Nephron (organoid): ENCODE results near the gene BMX.

Experiments
- H3K27ac Mint-ChIP-seq, 3 experiments: 2 replicates each; pipeline ENCODE4 v1.8.0; 2020; ENCODE audit warnings: mixed read lengths in 3 of 3, mild to moderate bottlenecking in 2 of 3, moderate library complexity in 1 of 3
- H3K27me3 Mint-ChIP-seq: 2 replicates; pipeline ENCODE4 v1.8.0; 2021; ENCODE audit warnings: low read depth, mild to moderate bottlenecking, moderate library complexity, mixed read lengths
- H3K36me3 Mint-ChIP-seq: 2 replicates; pipeline ENCODE4 v1.8.0; 2020; ENCODE audit warnings: low read depth, mixed read lengths
- H3K4me1 Mint-ChIP-seq: 2 replicates; pipeline ENCODE4 v1.8.0; 2020; ENCODE audit warnings: mixed read lengths
- H3K4me3 Mint-ChIP-seq, 3 experiments: 2 replicates each; pipeline ENCODE4 v1.8.0; 2020; ENCODE audit warnings: mild to moderate bottlenecking in 3 of 3, mixed read lengths in 3 of 3, moderate library complexity in 2 of 3
- H3K9me3 Mint-ChIP-seq: 2 replicates; pipeline ENCODE4 v1.8.0; 2020; ENCODE audit warnings: mixed read lengths
- CTCF ChIP-seq, 3 experiments: fragments of 200-600 bp; sonication (generic); IDR thresholded peaks; one replicate each; pipeline ENCODE4 v1.5.0; 2021; ENCODE audit warnings: antibody characterized with exemption in 3 of 3; ENCODE audit not compliant: unreplicated experiment in 3 of 3

The BMX gene

DNA sequence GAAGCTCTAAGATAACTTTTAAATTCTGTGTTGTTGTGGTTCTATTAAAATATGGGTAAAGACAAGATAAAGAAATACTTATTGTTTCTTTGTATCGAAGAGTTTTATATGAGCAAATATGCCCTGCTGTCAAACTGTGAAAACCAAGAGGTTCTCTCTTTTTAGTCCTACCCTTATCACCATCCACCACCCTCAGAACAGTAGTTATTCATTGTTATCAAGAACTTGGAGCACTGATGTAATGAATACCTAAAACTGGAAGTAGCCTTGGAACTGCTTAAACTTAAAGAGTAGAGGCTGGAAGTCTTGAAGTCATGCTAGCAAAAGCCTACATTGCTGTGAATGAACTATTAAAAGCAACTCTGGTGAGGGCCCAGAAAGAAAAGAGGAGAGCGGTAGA, 16.7 kb upstream of the BMX start:
- no peak for TF ChIP-seq CTCF (IDR thresholded peaks at IDR 0.05; ENCODE audit: unreplicated experiment in 3 of 3)
- Mint-ChIP-seq H3K4me3 (no peak overlapping the region), H3K27me3 (no peaks in the 10 kb centered on the region), H3K36me3 (peaks cover 7% of the 10 kb centered on the region), H3K4me1 (no peaks in the 10 kb centered on the region), H3K9me3 (peaks cover 4% of the 10 kb centered on the region), H3K27ac (no peak overlapping the region)

DNA sequence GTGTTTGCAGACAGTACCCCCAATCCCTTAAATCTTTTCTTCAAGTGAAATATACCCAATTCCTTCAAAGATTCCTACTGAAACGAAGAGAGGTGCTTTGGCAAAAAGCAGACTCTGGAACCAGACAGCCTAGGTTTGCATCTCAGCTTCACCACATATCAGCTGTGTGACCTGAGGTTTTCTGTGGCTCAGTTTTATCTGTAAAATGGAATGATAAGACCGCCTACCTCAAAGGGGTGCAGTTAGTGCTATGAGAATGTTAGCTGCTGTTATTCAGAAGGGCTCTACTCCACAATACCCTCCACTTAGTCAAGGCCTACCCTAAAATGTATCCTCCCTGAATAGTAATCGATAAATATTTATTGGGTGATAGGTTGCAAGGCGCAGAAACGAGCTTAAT, 8.1 kb upstream of the BMX start:
- Mint-ChIP-seq H3K4me1 (peaks cover 17% of the 10 kb centered on the region), H3K9me3 (no peaks in the 10 kb centered on the region), H3K4me3 (peak overlapping the region; percentile 89 to 92 (median 92)), H3K27me3 (no peaks in the 10 kb centered on the region), H3K27ac (peak overlapping the region; percentile 1 to 50 (median 11)), H3K36me3 (peaks cover 3% of the 10 kb centered on the region)
- TF ChIP-seq CTCF (IDR thresholded peaks at IDR 0.05; ENCODE audit: unreplicated experiment in 3 of 3): no peak

- Mint-ChIP-seq H3K36me3 (peaks cover 3% of the 10 kb centered on the region), H3K9me3 (no peaks in the 10 kb centered on the region), H3K27ac (peak within 1 kb of the TSS; percentile 1 to 50 (median 11)), H3K4me3 (peak within 1 kb of the TSS; percentile 89 to 92 (median 92)), H3K4me1 (peaks cover 17% of the 10 kb centered on the region), H3K27me3 (no peaks in the 10 kb centered on the region)
- TF ChIP-seq CTCF (IDR thresholded peaks at IDR 0.05; ENCODE audit: unreplicated experiment in 3 of 3): peak; percentile 34 to 48 (median 34)
These were observed 7.3 kb upstream of the BMX start, which contains the start of gene PIR for GRCh38 chrX:15493118-15493962. Gene PIR (minus strand): TSS chrX:15493333. CDS start chrX:15491257, 2,076 bp downstream.

GRCh38 chrX:15495801-15496200, 4.8 kb upstream of the BMX start:
- H3K9me3 Mint-ChIP-seq: no peaks in the 10 kb centered on the region
- H3K27ac Mint-ChIP-seq: no peak overlapping the region
- peaks cover 17% of the 10 kb centered on the region for H3K4me1 Mint-ChIP-seq
- TF ChIP-seq CTCF (IDR thresholded peaks at IDR 0.05; ENCODE audit: unreplicated experiment in 3 of 3): no peak
- H3K36me3 Mint-ChIP-seq: no peaks in the 10 kb centered on the region
- no peaks in the 10 kb centered on the region for H3K27me3 Mint-ChIP-seq
- H3K4me3 Mint-ChIP-seq: no peak overlapping the region

DNA sequence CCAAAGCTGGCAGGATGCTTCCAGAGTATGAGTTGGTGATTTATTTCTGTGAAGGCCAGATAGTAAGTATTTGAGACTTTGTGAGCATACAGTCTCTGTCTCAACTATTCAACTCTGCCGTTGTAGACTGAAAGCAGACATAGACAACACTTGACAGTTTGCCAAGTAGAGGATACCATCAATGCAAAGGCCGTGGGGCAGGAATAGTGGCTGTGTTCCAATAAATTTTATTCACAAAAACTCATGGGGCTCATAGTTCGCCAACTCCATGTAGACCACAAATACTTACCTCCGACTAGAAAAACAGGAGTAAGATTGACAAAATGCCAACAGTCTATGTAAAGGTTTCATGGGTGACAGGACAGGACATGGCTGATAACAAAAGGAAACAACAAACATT, 3.8 kb upstream of the BMX start:
- H3K9me3 Mint-ChIP-seq: no peaks in the 10 kb centered on the region
- no peak overlapping the region for H3K4me3 Mint-ChIP-seq
- no peak overlapping the region for H3K27ac Mint-ChIP-seq
- H3K27me3 Mint-ChIP-seq: no peaks in the 10 kb centered on the region
- peaks cover 17% of the 10 kb centered on the region for H3K4me1 Mint-ChIP-seq
- no peaks in the 10 kb centered on the region for H3K36me3 Mint-ChIP-seq
- no peak for TF ChIP-seq CTCF (IDR thresholded peaks at IDR 0.05; ENCODE audit: unreplicated experiment in 3 of 3)

- no peaks in the 10 kb centered on the region for H3K27me3 Mint-ChIP-seq
- peaks cover 16% of the 10 kb centered on the region for H3K4me1 Mint-ChIP-seq
- H3K9me3 Mint-ChIP-seq: no peaks in the 10 kb centered on the region
- no peak overlapping the region for H3K4me3 Mint-ChIP-seq
- no peak overlapping the region for H3K27ac Mint-ChIP-seq
- TF ChIP-seq CTCF (IDR thresholded peaks at IDR 0.05; ENCODE audit: unreplicated experiment in 3 of 3): peak; percentile 37 to 65 (median 43)
- no peaks in the 10 kb centered on the region for H3K36me3 Mint-ChIP-seq
These were observed 2.7 kb upstream of the BMX start for GRCh38 chrX:15497865-15498264.
